ENCODE measurements around the gene TMEM132C. TPM values are rescaled to one million over a fixed set of nuclear protein-coding genes. Genes with fewer than 3 reads are reported as not detected.

TMEM132C gene
- polyA plus RNA-seq, 1 of the 3 experiments (the other 2 are of a cell fraction), result not detected

- TF ChIP-seq USF1 (IDR thresholded peaks at IDR 0.05; ENCODE audit: borderline replicate concordance, low read depth), result no peak
- no peak for TF ChIP-seq FOXJ3 (CRISPR knock-in tag; IDR thresholded peaks at IDR 0.05)
- no peak for TF ChIP-seq TCF12 (IDR thresholded peaks at IDR 0.05)
- TF ChIP-seq MEF2A (IDR thresholded peaks at IDR 0.05; ENCODE audit: borderline replicate concordance, low read depth), result no peak
- TF ChIP-seq MAX (IDR thresholded peaks at IDR 0.05; ENCODE audit: low read depth), result no peak
- no peak for TF ChIP-seq RFX5 (IDR thresholded peaks at IDR 0.05; ENCODE audit: low read length)
- TF ChIP-seq ZBTB33 (IDR thresholded peaks at IDR 0.05; ENCODE audit: borderline replicate concordance, low read depth), result no peak
- no peak for TF ChIP-seq FOXM1 (IDR thresholded peaks at IDR 0.05; ENCODE audit: low read depth)
- no peak for TF ChIP-seq PBX3 (IDR thresholded peaks at IDR 0.05)
- no peak for TF ChIP-seq NRF1 (IDR thresholded peaks at IDR 0.05; ENCODE audit: low read depth, low read length)
- TF ChIP-seq CHD2 (IDR thresholded peaks at IDR 0.05; ENCODE audit: low read length, partially characterized antibody), result no peak
- TF ChIP-seq NFIC (IDR thresholded peaks at IDR 0.05; ENCODE audit: borderline replicate concordance), result no peak
- TF ChIP-seq FOSL2 (IDR thresholded peaks at IDR 0.05; ENCODE audit: borderline replicate concordance, low read depth), result no peak
- TF ChIP-seq RAD21 (IDR thresholded peaks at IDR 0.05; ENCODE audit: low read length), result no peak
- TF ChIP-seq SMC3 (IDR thresholded peaks at IDR 0.05; ENCODE audit: low read depth, low read length), result no peak
- no peak for TF ChIP-seq MXI1 (IDR thresholded peaks at IDR 0.05; ENCODE audit: low read depth, low read length)
- no peak for TF ChIP-seq TEAD4 (IDR thresholded peaks at IDR 0.05; ENCODE audit: borderline replicate concordance, insufficient read depth)
- no peak for TF ChIP-seq POLR2AphosphoS5 (IDR thresholded peaks at IDR 0.05; ENCODE audit: low read depth, low read length)
- no peak for TF ChIP-seq GABPA (IDR thresholded peaks at IDR 0.05; ENCODE audit: low read depth)
- no peaks in the 10 kb centered on the region for H3K9me2 ChIP-seq
- no peak overlapping the region for H3K27ac ChIP-seq (ENCODE audit: low read depth in 2 of 2, low read length in 1 of 2)
- no peak overlapping the region for H3K9ac ChIP-seq
- H3K4me2 ChIP-seq, result no peak overlapping the region
- CTCF ChIA-PET, result interaction anchor here (0.6 kb wide), 1 partner anchor 38 kb away, joined by 3 read pairs; no protein-coding TSS in a partner anchor
- no peaks in the 10 kb centered on the region for H4K20me1 ChIP-seq (ENCODE audit: insufficient read depth)
- POLR2A ChIA-PET, result no interaction called here
- H3K9me3 ChIP-seq, result no peaks in the 10 kb centered on the region
- H3F3A ChIP-seq (replicated peaks; ENCODE audit: insufficient read depth), result no peaks in the 10 kb centered on the region
- no peaks in the 10 kb centered on the region for H3K79me2 ChIP-seq (ENCODE audit: insufficient read depth)
- no peaks in the 10 kb centered on the region for H3K27me3 ChIP-seq (ENCODE audit: insufficient read depth)
- DNase-seq, result no peak
- no peak overlapping the region for H2AFZ ChIP-seq (ENCODE audit: low read depth)
- no peak overlapping the region for H3K4me3 ChIP-seq (ENCODE audit: low read depth in 2 of 2, low read length in 1 of 2)
- WGBS (ENCODE audit: low lambda C conversion rate), result 34% methylated on average over 6 of the region's 6 CpGs
- H3K4me1 ChIP-seq (ENCODE audit: control insufficient read depth in 1 of 2, insufficient read depth in 2 of 2, low read depth in 1 of 2, low read length in 1 of 2), result no peaks in the 10 kb centered on the region
- no peaks in the 10 kb centered on the region for H3K36me3 ChIP-seq (replicated peaks in 1 of 2; ENCODE audit: control insufficient read depth in 1 of 2, insufficient read depth in 2 of 2, low read length in 1 of 2)
These were observed 257.5 kb downstream of the TMEM132C start for GRCh38 chr12:128524439-128524838.

Data from SK-N-SH (cell line).